CD8-positive, alpha-beta memory T cell (primary cell): Measurements from ENCODE around the gene PRSS50. TPM values are rescaled to one million over a fixed set of nuclear protein-coding genes. Genes with fewer than 3 reads are reported as not detected.
A peak's percentile ranks its signal among the peaks of the same experiment; 100 is the strongest.

Experiments
- CTCF ChIA-PET: fragments of 350-600 bp; sonication (Branson Sonifier 250); formaldehyde crosslinking; loops from one replicate; lab custom pipeline; 2021; ENCODE audit warnings: antibody characterized with exemption; lab: Charles Lee
- POLR2A ChIA-PET: fragments of 350-600 bp; sonication (Branson Sonifier 250); formaldehyde crosslinking; loops from one replicate; lab custom pipeline; 2021; ENCODE audit warnings: antibody characterized with exemption; lab: Charles Lee
- DNase-seq, 5 donors: peaks; one replicate each; pipeline versions ENCODE4 v3.0.0 to v3.0.0-alpha.2; 2020 to 2022; ENCODE audit warnings: mixed read lengths in 1 of 5
- H3K27ac ChIP-seq: one replicate; pipeline ENCODE4 v1.7.0; 2013; ENCODE audit warnings: low read depth, mild to moderate bottlenecking, low read length, moderate library complexity
- H3K27me3 ChIP-seq: 2 replicates; pipeline ENCODE4 v1.7.0; 2013; ENCODE audit warnings: low read length, mild to moderate bottlenecking; ENCODE audit not compliant: insufficient read depth, poor library complexity, severe bottlenecking
- H3K36me3 ChIP-seq: 2 replicates; pipeline ENCODE4 v1.7.0; 2013; ENCODE audit warnings: mild to moderate bottlenecking, low read length, moderate library complexity; ENCODE audit not compliant: insufficient read depth
- H3K4me1 ChIP-seq: 2 replicates; pipeline ENCODE4 v1.7.0; 2013; ENCODE audit warnings: mild to moderate bottlenecking, low read length, moderate library complexity; ENCODE audit not compliant: insufficient read depth
- H3K4me3 ChIP-seq: 2 replicates; pipeline ENCODE4 v1.7.0; 2013; ENCODE audit warnings: mild to moderate bottlenecking, low read length
- H3K9me3 ChIP-seq: 2 replicates; pipeline ENCODE4 v1.7.0; 2013; ENCODE audit warnings: mild to moderate bottlenecking, low read length
- H3K27ac Mint-ChIP-seq, 8 donors: one replicate each; pipeline ENCODE4 v1.8.0; 2020 to 2021; ENCODE audit warnings: mixed read lengths in 8 of 8, mild to moderate bottlenecking in 6 of 8, inconsistent platforms in 3 of 8, moderate library complexity in 3 of 8
- H3K27me3 Mint-ChIP-seq, 2 donors: one replicate each; pipeline ENCODE4 v1.8.0; 2020 to 2021; ENCODE audit warnings: mixed read lengths in 2 of 2, mild to moderate bottlenecking in 1 of 2, moderate library complexity in 1 of 2
- H3K36me3 Mint-ChIP-seq, 3 donors: one replicate each; pipeline ENCODE4 v1.8.0; 2020 to 2021; ENCODE audit warnings: mixed read lengths in 3 of 3, inconsistent platforms in 1 of 3, mild to moderate bottlenecking in 1 of 3
- H3K4me1 Mint-ChIP-seq, 3 donors: one replicate each; pipeline ENCODE4 v1.8.0; 2020 to 2021; ENCODE audit warnings: mixed read lengths in 3 of 3, inconsistent platforms in 1 of 3, mild to moderate bottlenecking in 1 of 3
- H3K4me3 Mint-ChIP-seq, 7 donors: one replicate each; pipeline ENCODE4 v1.8.0; 2020 to 2021; ENCODE audit warnings: mixed read lengths in 7 of 7, mild to moderate bottlenecking in 6 of 7, moderate library complexity in 4 of 7, inconsistent platforms in 2 of 7
- H3K9me3 Mint-ChIP-seq, 5 donors: one replicate each; pipeline ENCODE4 v1.8.0; 2020 to 2022; ENCODE audit warnings: mixed read lengths in 5 of 5, mild to moderate bottlenecking in 3 of 5, moderate library complexity in 2 of 5, inconsistent platforms in 1 of 5
- polyA plus RNA-seq: library from polyadenylated mRNA; unstranded; fragments of 300-500 nt; fragmentation: Illumina TruSeq; gene quantifications from one replicate; pipeline ENCODE4 v1.2.3, GENCODE V29; 2021
- total RNA-seq, 2 experiments: library from RNA; stranded (reverse); gene quantifications; one replicate each; pipeline ENCODE4 v1.2.3, GENCODE V29; 2021

The PRSS50 gene
- total and polyA plus RNA-seq, 3 experiments from 2014 or later = 0.13 TPM; not detected in 2

DNA sequence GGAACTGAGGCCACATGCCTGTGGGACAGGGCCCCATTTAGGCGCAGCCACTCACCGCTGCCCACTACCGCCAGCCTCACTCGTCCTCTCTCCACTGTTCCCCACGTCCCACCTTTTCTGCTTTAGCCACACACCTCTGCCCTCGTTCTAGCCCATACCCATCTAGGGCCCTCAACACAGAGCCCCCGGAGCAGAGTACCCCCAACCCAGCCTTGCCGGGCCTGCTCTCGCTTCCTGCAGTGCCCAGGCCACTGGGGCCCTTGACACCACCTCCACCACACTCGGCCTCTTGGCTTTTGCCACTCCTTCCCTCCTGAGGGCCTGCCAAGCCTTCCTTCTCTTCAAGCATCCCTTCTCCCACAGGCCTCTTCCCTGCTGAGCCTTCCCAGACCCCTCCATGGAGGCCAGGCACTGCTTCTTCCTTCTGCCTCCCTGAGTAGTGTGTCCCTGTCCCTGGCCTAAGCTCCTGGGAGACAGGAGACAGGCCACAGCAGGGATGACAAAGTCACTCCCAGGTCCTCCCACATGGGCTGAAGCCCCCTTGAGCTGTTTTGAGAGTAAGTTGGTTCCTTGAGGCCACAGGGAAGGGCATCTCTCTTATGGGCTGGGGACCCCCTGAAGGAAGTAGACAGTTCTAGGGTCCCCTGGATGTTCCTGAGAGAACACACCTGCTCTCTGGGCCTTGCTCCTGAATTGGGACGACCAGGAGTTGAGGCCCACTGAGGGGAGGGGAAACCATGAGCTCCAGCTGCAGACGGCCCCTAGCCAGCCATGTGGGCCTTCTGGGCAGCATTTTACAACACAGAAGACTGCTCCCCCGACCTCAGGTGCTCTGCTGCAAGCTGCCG, 4.4 kb downstream of the PRSS50 start:
- no peaks in the 10 kb centered on the region for H3K4me1 ChIP-seq
- Mint-ChIP-seq H3K4me3 (no peak overlapping the region), H3K4me1 (no peaks in the 10 kb centered on the region), H3K36me3 (no peaks in the 10 kb centered on the region), H3K9me3 (peaks cover 0 to 2% (median 0%) of the 10 kb centered on the region in 5 donors), H3K27ac (peak overlapping the region in 1 of 8 donors; percentile 47), H3K27me3 (peaks cover 4% of the 10 kb centered on the region in 2 donors)
- no peak overlapping the region for H3K27ac ChIP-seq
- POLR2A ChIA-PET = no interaction called here
- CTCF ChIA-PET = no interaction called here
- no peaks in the 10 kb centered on the region for H3K27me3 ChIP-seq
- DNase-seq = no peak
- H3K4me3 ChIP-seq = no peak overlapping the region
- H3K36me3 ChIP-seq = no peaks in the 10 kb centered on the region
- no peaks in the 10 kb centered on the region for H3K9me3 ChIP-seq

- CTCF ChIA-PET = no interaction called here
- POLR2A ChIA-PET = no interaction called here
- H3K27ac ChIP-seq = no peak overlapping the region
- no peaks in the 10 kb centered on the region for H3K27me3 Mint-ChIP-seq
- no peaks in the 10 kb centered on the region for H3K36me3 Mint-ChIP-seq
- H3K9me3 ChIP-seq = no peaks in the 10 kb centered on the region
- no peaks in the 10 kb centered on the region for H3K4me1 ChIP-seq
- no peaks in the 10 kb centered on the region for H3K36me3 ChIP-seq
- no peak overlapping the region for H3K4me3 Mint-ChIP-seq
- no peak overlapping the region for H3K27ac Mint-ChIP-seq
- H3K4me1 Mint-ChIP-seq = no peaks in the 10 kb centered on the region
- H3K4me3 ChIP-seq = no peak overlapping the region
- peak in 1 of 5 donors; percentile 24 for DNase-seq
- H3K9me3 Mint-ChIP-seq = peaks cover 0 to 1% (median 0%) of the 10 kb centered on the region in 5 donors
- H3K27me3 ChIP-seq = no peaks in the 10 kb centered on the region
Observed at GRCh38 chr3:46712191-46713049, 5.2 kb downstream of the PRSS50 start.

- H3K27me3 Mint-ChIP-seq = no peaks in the 10 kb centered on the region
- H3K4me3 Mint-ChIP-seq = no peak overlapping the region
- Histone ChIP-seq H3K27ac (no peak overlapping the region), H3K9me3 (no peaks in the 10 kb centered on the region), H3K4me3 (no peak overlapping the region), H3K4me1 (no peaks in the 10 kb centered on the region), H3K27me3 (no peaks in the 10 kb centered on the region), H3K36me3 (no peaks in the 10 kb centered on the region)
- H3K27ac Mint-ChIP-seq = peak overlapping the region in 2 of 8 donors; percentile 61 to 88
- ChIA-PET CTCF (no interaction called here), POLR2A (no interaction called here)
- no peaks in the 10 kb centered on the region for H3K9me3 Mint-ChIP-seq
- H3K4me1 Mint-ChIP-seq = no peaks in the 10 kb centered on the region
- no peak for DNase-seq
- no peaks in the 10 kb centered on the region for H3K36me3 Mint-ChIP-seq
Observed at GRCh38 chr3:46711760-46712159, 5.9 kb downstream of the PRSS50 start.

DNA sequence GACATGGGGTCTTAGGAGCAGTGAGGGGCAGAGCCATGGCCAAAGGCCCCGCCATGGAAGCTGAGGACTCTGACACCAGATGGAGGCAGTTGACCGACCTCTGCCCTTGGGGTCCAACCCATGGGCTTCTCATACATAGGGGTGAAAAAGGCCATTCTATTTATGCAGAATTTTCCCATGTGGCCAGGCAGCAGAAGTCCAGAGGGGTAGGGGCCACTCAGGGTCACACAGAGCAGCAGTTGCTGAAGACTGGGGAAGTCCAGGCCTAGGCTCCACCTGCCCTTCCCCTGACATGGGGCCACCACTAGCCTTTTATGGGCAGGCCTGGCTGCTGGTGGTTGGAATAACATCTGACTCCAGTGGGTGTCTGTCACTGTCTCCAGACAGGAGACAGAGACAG, 6.4 kb downstream of the PRSS50 start:
- no peaks in the 10 kb centered on the region for H3K4me1 ChIP-seq
- H3K9me3 ChIP-seq = no peaks in the 10 kb centered on the region
- H3K36me3 ChIP-seq = no peaks in the 10 kb centered on the region
- ChIA-PET CTCF (no interaction called here), POLR2A (no interaction called here)
- H3K27ac ChIP-seq = no peak overlapping the region
- peaks cover 0 to 1% of the 10 kb centered on the region in 2 donors for H3K27me3 Mint-ChIP-seq
- H3K9me3 Mint-ChIP-seq = no peaks in the 10 kb centered on the region
- peak overlapping the region in 1 of 8 donors; percentile 3 for H3K27ac Mint-ChIP-seq
- no peak overlapping the region for H3K4me3 ChIP-seq
- H3K36me3 Mint-ChIP-seq = no peaks in the 10 kb centered on the region
- no peaks in the 10 kb centered on the region for H3K27me3 ChIP-seq
- no peak for DNase-seq
- no peaks in the 10 kb centered on the region for H3K4me1 Mint-ChIP-seq
- no peak overlapping the region for H3K4me3 Mint-ChIP-seq

- no peaks in the 10 kb centered on the region for H3K9me3 Mint-ChIP-seq
- ChIA-PET CTCF (interaction anchor here (1.1 kb wide), 1 partner anchor 184 kb away, joined by 3 read pairs; no protein-coding TSS in a partner anchor), POLR2A (no interaction called here)
- H3K27ac ChIP-seq = no peak overlapping the region
- H3K4me1 ChIP-seq = no peaks in the 10 kb centered on the region
- no peaks in the 10 kb centered on the region for H3K27me3 ChIP-seq
- no peak for DNase-seq
- no peaks in the 10 kb centered on the region for H3K4me1 Mint-ChIP-seq
- H3K27me3 Mint-ChIP-seq = peaks cover 0 to 2% of the 10 kb centered on the region in 2 donors
- no peaks in the 10 kb centered on the region for H3K36me3 ChIP-seq
- H3K4me3 ChIP-seq = no peak overlapping the region
- no peak overlapping the region for H3K4me3 Mint-ChIP-seq
- H3K27ac Mint-ChIP-seq = peak overlapping the region in 1 of 8 donors; percentile 3
- H3K9me3 ChIP-seq = no peaks in the 10 kb centered on the region
- H3K36me3 Mint-ChIP-seq = no peaks in the 10 kb centered on the region
Observed at GRCh38 chr3:46710671-46711295, 6.9 kb downstream of the PRSS50 start.

DNA sequence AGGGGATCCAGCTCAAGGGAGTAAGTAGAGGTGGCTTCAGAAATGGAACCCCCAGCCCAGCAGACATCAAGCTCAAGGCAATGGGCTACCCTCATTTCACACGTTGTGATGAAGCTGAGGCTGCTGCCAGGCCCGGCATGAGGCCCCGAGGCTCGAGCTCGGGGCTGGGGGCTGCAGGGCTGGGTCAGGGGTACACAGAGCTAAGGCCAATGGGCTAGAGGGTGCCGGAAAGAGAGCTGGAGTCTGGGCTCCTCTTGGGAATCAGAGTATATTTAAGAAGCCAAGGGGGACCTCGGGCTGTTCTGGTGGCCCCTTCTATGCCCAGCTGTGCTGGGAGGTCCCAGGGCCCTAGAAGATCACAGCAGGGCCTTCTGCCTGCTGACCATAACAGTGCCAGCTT, 7.4 kb downstream of the PRSS50 start:
- ChIA-PET CTCF (interaction anchor here (1.1 kb wide), 1 partner anchor 185 kb away, joined by 3 read pairs; no protein-coding TSS in a partner anchor), POLR2A (no interaction called here)
- no peaks in the 10 kb centered on the region for H3K4me1 Mint-ChIP-seq
- Histone ChIP-seq H3K4me1 (no peaks in the 10 kb centered on the region), H3K9me3 (no peaks in the 10 kb centered on the region), H3K27me3 (no peaks in the 10 kb centered on the region), H3K27ac (no peak overlapping the region), H3K36me3 (no peaks in the 10 kb centered on the region), H3K4me3 (no peak overlapping the region)
- peaks cover 0 to 2% of the 10 kb centered on the region in 2 donors for H3K27me3 Mint-ChIP-seq
- no peak overlapping the region for H3K4me3 Mint-ChIP-seq
- peak in 1 of 5 donors; percentile 33 for DNase-seq
- H3K27ac Mint-ChIP-seq = no peak overlapping the region
- H3K9me3 Mint-ChIP-seq = no peaks in the 10 kb centered on the region
- no peaks in the 10 kb centered on the region for H3K36me3 Mint-ChIP-seq

DNA sequence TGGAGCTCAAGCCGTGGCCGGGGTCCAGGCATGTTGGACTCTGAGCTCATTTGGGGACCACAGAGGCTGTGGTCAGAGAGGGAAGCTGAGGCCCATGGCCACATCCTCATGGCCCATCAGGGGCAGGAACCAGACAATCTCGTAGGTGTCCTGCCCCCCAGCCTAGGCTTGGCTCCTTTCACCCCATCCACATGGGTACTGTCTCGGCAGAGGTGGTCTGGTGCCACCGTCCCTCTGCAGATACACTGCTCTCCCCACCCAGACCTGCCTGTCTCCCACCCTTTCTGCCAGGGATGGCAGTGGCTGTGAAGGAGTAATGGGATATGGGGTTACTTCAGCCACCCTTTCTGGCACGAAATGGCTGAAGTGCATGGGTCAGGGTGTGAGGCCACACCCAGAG, 7.9 kb downstream of the PRSS50 start:
- peak in 1 of 5 donors; percentile 22 for DNase-seq
- Mint-ChIP-seq H3K4me1 (no peaks in the 10 kb centered on the region), H3K9me3 (no peaks in the 10 kb centered on the region), H3K27me3 (peaks cover 0 to 2% of the 10 kb centered on the region in 2 donors), H3K36me3 (no peaks in the 10 kb centered on the region), H3K27ac (no peak overlapping the region), H3K4me3 (no peak overlapping the region)
- H3K27ac ChIP-seq = no peak overlapping the region
- H3K9me3 ChIP-seq = no peaks in the 10 kb centered on the region
- H3K4me3 ChIP-seq = no peak overlapping the region
- H3K36me3 ChIP-seq = no peaks in the 10 kb centered on the region
- ChIA-PET POLR2A (no interaction called here), CTCF (interaction anchor here (1.1 kb wide), 1 partner anchor 185 kb away, joined by 3 read pairs; no protein-coding TSS in a partner anchor)
- no peaks in the 10 kb centered on the region for H3K4me1 ChIP-seq
- H3K27me3 ChIP-seq = no peaks in the 10 kb centered on the region
